Measurements from ENCODE around the gene NHLH1. TPM values are rescaled to one million over a fixed set of nuclear protein-coding genes. Genes with fewer than 3 reads are reported as not detected.
"Not testable (repeated sequence)": the region's sequence is repeated elsewhere in the genome, so short reads cannot be mapped to it uniquely, and the experiment has no call there.

Gene NHLH1
- total and polyA plus RNA-seq, 8 donors = 0.09 to 0.58 (median 0.23) TPM

DNA sequence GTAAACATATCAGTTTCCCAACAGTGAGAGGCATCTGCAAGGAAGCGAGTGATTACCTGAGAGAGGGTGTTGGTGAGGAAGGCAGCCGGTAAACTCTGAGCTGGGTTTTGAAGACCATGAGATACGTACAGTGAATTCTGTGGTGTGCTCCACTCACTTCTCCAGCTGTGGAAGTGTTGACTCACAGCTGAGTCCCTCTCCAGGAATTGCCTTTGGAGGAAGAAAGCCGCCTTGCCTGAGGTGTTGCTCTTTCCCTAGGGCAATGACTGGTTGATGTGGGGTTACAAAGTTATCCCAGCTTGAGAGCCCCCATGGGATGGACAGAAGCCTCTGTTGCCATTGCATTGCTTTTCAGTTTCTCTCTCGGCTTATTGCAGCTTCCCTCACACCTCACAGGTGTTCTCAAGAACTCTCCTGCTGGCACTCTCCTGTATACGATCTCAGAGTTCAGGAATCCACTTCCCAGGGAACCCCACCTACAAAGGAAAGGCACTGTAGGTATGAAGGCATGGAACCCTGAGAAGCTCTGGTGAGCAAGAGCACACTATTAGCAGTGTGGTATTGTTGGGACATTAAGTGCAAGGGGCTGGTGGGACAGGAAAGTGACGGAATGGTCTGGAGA, 10.8 kb downstream of the NHLH1 start:
- TF ChIP-seq, protein P1, sequence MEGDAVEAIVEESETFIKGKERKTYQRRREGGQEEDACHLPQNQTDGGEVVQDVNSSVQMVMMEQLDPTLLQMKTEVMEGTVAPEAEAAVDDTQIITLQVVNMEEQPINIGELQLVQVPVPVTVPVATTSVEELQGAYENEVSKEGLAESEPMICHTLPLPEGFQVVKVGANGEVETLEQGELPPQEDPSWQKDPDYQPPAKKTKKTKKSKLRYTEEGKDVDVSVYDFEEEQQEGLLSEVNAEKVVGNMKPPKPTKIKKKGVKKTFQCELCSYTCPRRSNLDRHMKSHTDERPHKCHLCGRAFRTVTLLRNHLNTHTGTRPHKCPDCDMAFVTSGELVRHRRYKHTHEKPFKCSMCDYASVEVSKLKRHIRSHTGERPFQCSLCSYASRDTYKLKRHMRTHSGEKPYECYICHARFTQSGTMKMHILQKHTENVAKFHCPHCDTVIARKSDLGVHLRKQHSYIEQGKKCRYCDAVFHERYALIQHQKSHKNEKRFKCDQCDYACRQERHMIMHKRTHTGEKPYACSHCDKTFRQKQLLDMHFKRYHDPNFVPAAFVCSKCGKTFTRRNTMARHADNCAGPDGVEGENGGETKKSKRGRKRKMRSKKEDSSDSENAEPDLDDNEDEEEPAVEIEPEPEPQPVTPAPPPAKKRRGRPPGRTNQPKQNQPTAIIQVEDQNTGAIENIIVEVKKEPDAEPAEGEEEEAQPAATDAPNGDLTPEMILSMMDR (IDR thresholded peaks at IDR 0.05) = no peak
- peak in 1 of 4 donors; percentile 31 for DNase-seq
- intact Hi-C loops (cut with DNase I) = no loop called here
- Histone ChIP-seq H3K4me1 (peaks cover 0 to 14% of the 10 kb centered on the region in 2 donors), H3K27ac (no peak overlapping the region), H3K36me3 (no peaks in the 10 kb centered on the region), H3K4me3 (no peak overlapping the region), H3K27me3 (no peaks in the 10 kb centered on the region), H3K9me3 (no peaks in the 10 kb centered on the region)
- peak; percentile 63 for ATAC-seq

- intact Hi-C loops (cut with DNase I) = not testable (repeated sequence)
Observed at GRCh38 chr1:160384812-160385211, 17.9 kb downstream of the NHLH1 start.

DNA sequence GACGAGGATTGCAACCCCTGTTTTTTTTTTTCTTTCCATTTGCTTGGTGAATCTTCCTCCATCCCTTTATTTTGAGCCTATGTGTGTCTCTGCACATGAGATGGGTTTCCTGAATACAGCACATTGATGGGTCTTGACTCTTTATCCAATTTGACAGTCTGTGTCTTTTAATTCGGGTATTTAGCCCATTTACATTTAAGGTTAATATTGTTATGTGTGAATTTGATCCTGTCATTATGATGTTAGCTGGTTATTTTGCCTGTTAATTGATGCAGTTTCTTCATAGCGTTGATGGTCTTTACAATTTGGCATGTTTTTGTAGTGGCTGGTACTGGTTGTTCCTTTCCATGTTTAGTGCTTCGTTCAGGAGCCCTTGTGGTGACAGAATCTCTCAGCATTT, 21.5 kb downstream of the NHLH1 start:
- not testable (repeated sequence) for H3K27ac ChIP-seq

More at GRCh38 chr1:160384812-160385211, 17.9 kb downstream of the NHLH1 start:
- H3K36me3 ChIP-seq, H3K27ac ChIP-seq, H3K4me3 ChIP-seq, ATAC-seq, H3K4me1 ChIP-seq, H3K27me3 ChIP-seq, DNase-seq, H3K9me3 ChIP-seq: not testable (repeated sequence)

GRCh38 chr1:160394673-160395072, 27.8 kb downstream of the NHLH1 start:
- TF ChIP-seq, protein P1 (IDR thresholded peaks at IDR 0.05) = no peak
- H3K27ac ChIP-seq = no peak overlapping the region
- H3K27me3 ChIP-seq = peaks cover 0 to 19% of the 10 kb centered on the region in 2 donors
- DNase-seq (no peak), ATAC-seq (no peak)
- H3K4me1 ChIP-seq = peaks cover 0 to under 1% of the 10 kb centered on the region in 2 donors
- H3K4me3 ChIP-seq = no peak overlapping the region
- H3K9me3 ChIP-seq = no peaks in the 10 kb centered on the region
- no peaks in the 10 kb centered on the region for H3K36me3 ChIP-seq
- intact Hi-C loops (cut with DNase I) = no loop called here

More for the DNA sequence above, 21.5 kb downstream of the NHLH1 start:
- intact Hi-C loops (cut with DNase I); H3K27me3 ChIP-seq; H3K9me3 ChIP-seq; ATAC-seq; H3K4me1 ChIP-seq; H3K36me3 ChIP-seq; DNase-seq; H3K4me3 ChIP-seq: not testable (repeated sequence)

GRCh38 chr1:160397651-160398050, 30.8 kb downstream of the NHLH1 start:
- ATAC-seq (no peak), DNase-seq (no peak)
- Histone ChIP-seq H3K27me3 (peaks cover 0 to 44% of the 10 kb centered on the region in 2 donors), H3K4me1 (peaks cover 0 to 17% of the 10 kb centered on the region in 2 donors), H3K9me3 (no peaks in the 10 kb centered on the region), H3K36me3 (no peaks in the 10 kb centered on the region), H3K4me3 (no peak overlapping the region), H3K27ac (no peak overlapping the region)
- intact Hi-C loops (cut with DNase I) = no loop called here
- TF ChIP-seq, protein P1 (IDR thresholded peaks at IDR 0.05) = no peak

DNA sequence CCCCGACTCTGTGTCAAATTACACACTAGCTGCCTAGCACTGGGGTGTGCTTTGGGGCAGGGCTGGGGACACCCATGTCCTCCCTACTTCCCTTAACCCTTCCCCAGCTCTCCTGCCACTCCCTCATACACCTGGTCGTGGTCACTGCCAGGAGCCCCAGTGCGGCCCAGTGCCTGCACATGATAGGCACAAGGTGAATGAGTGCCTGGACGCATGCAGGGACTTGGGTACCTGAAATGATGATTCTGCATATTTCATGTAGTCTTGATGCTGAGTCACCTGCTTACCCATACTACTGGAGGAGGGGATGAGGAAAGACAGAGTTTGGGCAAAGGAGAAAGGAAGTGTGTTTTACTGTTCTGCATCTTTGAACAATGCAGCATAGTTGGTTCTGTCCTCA, 32.0 kb downstream of the NHLH1 start:
- TF ChIP-seq, protein P1 (IDR thresholded peaks at IDR 0.05) = no peak
- Histone ChIP-seq H3K27ac (no peak overlapping the region), H3K4me1 (peaks cover 0 to 17% of the 10 kb centered on the region in 2 donors), H3K9me3 (no peaks in the 10 kb centered on the region), H3K36me3 (no peaks in the 10 kb centered on the region), H3K27me3 (peaks cover 0 to 36% of the 10 kb centered on the region in 2 donors), H3K4me3 (no peak overlapping the region)
- intact Hi-C loops (cut with DNase I) = no loop called here
- ATAC-seq = no peak
- DNase-seq = no peak

Data from left lung (tissue), 10 donors.